Hematopoietic multipotent progenitor cell treated with erythropoietin and hydrocortisone succinate and interleukin-3 and kit ligand, for 17 days (in vitro differentiated cells): Measurements from ENCODE around the gene CENPM.
A peak's percentile ranks its signal among the peaks of the same experiment; 100 is the strongest.
"Not testable (repeated sequence)": the region's sequence is repeated elsewhere in the genome, so short reads cannot be mapped to it uniquely, and the experiment has no call there.

Experiments used
- DNase-seq: peaks from one replicate; pipeline ENCODE4 v3.0.0-alpha.2; 2015; ENCODE audit warnings: low spot score

CENPM gene

DNA sequence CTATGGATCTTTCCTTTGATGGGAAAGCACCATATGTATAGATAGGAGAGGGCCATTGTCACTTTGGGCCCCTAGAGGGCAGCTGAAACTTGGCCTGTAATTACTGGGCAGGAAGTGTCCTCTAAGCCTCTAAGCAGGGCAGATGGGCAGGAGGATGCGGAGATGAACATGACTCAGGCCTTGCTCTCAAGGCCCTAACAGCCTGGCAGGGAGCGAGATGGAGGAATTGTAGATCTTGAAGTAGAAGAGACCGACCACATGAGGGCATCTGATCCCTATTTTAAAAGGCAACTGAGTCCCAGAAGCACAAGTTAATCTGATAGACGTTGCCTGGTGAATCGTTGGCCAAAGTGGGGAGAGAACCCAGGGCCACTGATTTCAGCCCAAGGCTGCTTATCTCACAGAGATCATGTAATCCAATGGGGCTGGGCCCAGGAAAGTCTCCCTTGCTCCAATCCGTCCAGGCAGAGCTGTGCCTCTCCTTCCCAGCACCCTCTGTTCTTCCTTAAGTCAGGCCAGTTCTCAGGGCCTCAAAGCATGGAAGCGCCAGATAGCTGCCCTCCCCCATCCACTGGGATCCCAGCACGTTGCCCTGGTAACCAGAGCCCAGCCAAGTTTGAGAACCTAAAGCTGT is 19.8 kb upstream of the CENPM start:
- peak; percentile 73 for DNase-seq

DNA sequence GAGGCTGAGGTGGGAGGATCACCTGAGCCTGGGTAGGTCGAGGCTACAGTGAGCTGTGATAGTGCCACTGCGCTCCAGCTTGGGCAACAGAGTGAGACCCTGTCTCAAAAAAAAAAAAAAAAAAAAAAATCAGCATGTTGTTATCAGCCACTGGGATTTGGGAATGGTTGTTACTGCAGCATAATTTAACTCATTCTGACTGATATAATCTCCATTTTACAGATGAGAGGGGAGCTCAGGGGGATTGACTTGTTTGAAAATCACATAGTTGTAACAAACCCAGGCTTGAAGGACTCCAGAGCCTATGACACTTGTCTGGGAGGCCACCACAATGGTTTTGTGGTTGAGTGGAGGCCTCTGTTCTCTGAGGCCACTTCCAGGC is 19.3 kb upstream of the CENPM start:
- no peak for DNase-seq

DNA sequence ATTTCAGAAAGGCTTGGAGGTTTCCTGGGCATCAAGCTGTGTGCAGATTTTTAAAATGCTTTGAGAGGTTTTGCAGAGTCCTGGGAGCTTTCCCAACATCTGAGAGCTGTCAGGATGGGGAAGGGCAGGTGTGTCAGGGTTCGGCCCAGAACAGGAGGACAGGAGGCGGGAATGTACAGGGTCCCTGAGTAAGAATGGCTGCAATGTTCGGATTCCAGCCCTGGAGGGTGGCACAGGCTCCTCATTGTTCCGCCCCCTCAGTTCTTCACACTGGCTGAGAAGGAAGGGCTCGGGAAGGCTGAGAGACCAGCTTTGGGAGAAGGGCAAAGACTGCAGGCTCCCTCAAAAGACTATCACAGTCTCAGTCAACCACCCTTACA is 17.1 kb upstream of the CENPM start:
- DNase-seq = no peak

DNA sequence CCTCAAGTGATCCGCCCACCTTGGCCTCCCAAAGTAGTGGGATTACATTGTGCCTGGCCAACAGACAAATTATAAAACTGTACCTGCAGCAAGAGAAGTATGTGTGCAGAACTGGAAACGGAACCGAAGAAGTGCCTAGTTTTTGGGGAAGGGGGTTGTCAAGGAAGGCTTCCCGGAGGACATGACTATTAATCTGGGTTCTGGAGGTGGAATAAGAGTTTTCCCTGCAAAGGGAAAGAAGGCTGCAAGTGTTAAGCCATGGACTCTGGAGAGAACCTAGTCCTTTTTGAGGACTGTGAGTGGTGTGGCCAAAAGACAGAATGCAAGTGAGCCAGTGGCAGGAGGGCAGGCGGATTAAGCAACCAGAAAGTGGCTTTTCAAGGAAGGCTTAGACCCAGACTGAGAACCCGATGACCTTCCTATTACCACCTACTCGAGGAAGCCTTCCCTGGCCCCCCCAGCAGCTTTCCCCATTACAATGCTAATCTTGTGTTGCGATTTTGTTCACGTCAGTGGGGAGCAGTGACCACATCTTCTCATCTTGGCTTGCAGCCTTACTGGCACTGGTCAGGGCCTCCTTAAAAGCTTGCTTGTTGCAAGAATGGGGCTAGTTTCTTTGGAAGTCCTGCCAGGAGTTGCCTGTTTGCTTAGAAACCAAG is 16.6 kb upstream of the CENPM start:
- DNase-seq = no peak

DNA sequence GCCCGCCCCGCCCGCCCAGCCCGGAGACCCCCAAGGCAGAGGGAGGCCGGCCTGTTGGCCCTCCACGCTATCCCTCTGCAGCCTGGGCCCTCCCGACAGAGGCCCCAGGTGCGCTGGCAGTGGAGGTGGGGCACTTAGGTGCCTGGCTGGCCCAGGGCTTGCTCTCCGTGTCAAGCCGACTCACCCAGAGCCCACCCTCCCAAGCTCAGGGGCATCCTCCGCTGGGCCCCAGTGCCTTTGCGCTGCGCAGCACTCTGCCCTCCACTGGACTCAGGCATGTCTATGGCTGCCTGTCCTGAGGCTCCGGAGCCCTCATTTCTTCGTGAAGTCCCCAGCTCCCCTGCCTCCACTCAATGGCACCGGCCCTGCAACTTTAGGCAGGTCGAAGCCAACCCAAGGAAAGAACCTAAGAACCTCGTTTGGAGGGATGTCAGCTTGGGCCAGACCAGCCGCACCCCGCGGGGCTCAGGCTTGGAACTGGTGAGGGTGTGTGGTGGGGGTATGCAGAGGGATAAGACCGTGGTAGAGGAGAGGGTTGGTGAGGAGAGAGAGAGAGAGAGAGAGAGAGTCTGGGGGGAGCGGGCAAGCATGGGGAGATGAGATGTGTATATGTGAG is 11.1 kb upstream of the CENPM start:
- no peak for DNase-seq

DNA sequence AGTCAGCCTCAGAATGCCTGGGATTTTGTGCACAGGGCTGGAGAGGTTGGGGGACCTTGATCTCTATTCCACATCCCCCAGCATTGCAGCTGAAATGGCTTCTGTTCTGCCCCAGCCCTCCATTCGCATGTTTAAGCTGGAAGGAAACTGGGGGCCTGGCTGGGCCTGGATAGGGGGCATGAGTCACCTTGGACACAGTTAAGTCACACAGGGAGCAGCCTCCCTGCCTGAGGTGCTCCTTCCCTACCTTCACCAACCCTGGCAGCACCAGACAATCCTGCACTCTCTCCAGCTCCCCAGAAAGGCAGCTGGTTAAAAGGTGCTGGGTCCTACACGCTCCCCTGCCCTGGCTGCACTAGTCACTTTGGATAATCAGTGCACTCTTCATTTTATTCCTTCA is 5.8 kb upstream of the CENPM start:
- no peak for DNase-seq

DNA sequence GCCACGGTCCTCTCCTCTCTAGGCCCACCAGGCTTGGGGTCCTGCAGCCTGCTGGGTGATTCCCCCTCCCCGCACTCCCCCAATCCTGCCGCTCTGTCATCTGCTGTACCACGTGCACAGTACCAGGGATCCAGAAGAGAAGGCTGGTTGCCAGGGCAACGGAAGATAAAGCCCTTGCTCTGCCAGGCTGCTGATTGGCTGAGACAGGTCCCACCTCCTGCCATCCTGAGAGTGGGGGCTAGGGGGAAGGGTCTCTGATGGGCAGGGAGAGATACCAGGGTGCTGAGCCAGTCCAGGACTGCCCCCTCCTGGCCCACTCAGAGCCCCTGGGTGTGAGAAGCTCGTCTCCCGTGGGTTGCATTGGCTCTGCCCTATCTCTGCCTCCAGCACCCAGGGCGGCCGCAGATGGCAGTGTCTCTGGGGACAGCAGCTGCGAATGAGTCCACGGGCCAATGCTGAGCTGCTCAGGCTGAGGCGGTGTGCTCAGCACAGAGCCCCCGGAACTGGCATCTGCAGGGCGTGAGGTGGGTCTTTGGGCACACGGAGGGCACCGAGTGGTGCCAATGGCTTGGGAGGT is 5.0 kb upstream of the CENPM start, which contains the start of gene SMIM45:
SMIM45 (plus strand) TSS at position 253 of the 577 bp plus-strand sequence.
- no peak for DNase-seq

DNA sequence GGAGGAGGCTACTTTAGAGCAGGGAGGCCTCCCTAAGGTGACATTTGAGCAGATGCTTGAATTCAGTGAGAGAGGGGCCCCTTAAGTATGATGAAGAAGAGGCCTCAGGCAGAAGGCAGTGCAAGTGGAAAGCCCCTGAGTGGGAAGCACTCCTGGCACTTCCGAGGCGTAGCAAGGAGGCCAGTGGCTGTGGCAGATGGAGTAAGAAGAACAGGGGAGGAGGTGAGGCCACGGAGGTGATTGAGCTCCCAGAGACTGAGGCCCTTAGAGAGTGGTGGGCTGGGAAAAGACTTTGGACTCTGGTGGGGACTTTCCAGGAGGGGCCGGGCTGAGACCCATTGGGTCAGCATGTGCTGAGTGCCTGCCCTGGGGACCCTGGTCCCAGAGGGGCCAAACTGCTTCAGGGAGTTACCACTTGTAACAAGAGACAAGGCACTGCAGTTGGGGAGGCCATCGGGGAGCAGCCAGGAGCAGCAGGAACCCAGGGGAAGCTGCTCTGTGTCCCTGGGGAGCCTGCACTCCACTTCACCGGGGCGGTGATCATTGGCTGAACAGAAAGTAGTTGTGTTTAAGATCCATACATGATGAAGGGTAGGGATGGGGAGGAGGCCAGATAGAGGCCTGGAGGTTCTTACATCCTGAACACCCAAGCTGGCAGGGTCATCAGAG is 2.5 kb upstream of the CENPM start:
- no peak for DNase-seq

DNA sequence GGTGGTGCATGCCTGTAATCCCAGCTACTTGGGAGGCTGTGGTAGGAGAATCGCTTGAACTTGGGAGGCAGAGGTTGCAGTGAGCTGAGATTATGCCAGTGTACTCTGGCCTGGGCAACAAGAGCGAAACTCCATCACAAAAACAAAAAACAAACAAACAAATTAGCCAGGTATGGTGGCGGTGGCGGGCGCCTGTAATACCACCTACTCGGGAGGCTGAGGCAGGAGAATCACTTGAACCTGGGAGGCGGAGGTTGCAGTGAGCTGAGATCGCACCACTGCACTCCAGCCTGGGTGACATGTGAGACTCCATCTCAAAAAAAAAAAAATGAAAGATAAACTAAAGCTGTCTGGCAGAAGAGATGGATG is 2.0 kb upstream of the CENPM start:
- not testable (repeated sequence) for DNase-seq

DNA sequence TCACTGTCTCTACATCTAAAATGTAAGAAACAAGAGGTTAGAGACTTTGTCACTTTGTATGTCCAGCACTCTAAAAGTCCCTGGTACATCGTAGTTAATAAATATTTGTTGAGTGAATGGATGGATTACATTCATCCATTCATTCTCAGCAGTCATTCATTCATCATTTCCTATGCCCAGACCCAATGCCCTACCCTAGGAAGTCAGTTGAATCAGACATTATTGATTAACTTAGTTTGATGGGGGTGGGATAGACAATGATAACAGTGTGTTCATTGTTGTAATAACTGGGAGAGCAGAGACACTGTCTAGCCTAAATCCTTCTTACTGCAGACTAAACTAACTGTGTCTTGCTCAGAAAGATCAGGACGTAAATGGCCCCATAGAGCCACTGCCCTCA is 1.2 kb upstream of the CENPM start:
- no peak for DNase-seq

DNA sequence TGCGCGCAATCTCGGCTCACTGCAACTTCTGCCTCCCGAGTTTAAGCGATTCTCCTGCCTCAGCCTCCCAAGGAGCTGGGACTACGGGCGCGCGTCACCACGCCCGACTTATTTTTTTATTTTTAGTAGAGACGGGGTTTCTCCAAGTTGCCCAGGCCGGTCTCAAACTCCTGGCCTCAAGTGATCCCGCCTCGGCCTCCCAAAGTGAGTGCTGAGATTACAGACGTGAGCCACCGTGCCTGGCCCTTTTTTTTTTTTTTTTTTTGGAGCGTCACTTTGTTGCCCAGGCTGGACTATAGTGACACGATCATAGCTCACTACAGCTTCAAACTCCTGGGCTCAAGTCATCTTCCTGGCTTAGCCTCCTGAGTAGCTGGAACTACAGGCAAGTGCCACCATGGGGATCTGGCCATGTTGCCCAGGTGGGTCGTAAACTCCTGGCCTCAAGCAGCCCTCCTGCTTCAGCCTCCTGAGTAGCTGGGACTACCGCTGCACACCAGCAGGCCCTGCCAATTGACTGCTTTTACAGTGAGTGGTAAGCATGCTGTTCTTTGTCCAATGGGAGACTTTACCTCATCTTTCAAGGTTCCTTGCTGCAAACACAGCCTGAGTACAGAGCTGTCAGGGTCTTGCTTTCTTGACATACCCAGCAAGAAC is 600 bp upstream of the CENPM start:
- DNase-seq = no peak

DNA sequence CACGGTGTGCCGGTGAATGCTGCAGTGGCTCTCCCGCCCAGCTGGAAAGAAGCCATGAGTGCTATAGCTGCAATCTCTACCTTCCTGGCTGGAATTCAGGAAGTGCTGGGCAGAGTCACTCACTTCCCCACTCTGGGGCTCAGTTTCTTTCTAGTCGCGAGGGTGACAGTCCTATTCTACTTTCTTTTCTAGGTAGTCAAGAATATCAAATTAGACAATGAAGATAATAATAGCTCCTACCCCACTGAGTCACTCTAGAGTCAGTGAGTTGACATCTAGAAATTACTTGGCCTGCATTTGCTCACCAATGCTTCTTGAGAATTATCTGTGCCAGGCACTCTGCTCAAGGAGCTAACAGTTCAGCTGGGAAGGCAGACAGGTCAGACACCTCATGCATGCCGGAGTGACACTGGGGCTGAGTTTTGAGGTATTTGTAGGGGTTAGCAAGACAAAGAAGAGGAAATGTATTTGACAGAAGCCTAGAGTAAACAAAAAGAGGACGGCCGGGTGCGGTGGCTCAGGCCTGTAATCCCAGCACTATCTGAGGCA is 3.2 kb downstream of the CENPM start:
- DNase-seq = no peak

DNA sequence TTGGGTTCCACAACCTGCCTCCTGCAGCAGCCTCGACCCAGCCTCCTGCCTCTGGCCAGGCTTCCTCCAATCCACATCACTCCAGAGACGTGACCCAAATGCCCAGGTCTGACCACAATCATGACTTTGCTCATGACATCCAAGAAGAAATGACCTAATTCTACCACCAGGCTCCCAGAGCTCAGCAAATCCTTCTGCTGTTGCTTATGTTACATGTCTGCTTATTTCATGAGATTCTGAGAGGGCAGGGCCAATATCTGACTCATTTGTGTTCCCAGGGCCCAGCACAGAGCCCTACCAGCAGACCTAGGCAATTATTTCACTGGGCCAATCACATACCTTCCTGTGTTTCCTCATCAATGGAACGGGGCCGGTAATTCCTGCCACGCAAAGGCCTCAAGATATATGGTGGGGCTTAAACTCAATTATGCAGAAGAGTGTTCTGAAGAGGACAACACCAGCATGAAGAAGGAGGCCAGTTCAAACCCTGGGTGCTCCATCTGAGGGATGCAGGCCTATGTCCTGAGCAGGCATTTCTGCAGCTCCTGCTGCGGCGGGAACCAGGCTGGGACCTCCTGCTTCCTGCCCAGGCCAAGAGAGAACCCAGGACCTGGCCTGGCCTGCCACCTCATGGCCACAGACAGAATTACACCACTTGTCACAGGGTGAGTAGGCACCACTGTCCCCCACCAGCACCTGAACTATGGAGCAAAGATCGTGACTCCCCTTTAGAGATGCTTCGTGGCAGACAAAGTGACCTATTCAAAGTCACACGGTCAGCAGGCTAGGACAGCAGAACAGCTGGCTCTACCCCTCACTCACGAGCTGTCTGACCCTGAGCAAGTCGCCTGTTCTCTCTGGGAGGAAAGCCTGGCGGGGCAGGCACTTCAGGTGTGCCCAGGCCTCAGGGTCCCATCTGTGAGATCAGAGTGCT is 5.9 kb downstream of the CENPM start:
- peak; percentile 81 for DNase-seq

DNA sequence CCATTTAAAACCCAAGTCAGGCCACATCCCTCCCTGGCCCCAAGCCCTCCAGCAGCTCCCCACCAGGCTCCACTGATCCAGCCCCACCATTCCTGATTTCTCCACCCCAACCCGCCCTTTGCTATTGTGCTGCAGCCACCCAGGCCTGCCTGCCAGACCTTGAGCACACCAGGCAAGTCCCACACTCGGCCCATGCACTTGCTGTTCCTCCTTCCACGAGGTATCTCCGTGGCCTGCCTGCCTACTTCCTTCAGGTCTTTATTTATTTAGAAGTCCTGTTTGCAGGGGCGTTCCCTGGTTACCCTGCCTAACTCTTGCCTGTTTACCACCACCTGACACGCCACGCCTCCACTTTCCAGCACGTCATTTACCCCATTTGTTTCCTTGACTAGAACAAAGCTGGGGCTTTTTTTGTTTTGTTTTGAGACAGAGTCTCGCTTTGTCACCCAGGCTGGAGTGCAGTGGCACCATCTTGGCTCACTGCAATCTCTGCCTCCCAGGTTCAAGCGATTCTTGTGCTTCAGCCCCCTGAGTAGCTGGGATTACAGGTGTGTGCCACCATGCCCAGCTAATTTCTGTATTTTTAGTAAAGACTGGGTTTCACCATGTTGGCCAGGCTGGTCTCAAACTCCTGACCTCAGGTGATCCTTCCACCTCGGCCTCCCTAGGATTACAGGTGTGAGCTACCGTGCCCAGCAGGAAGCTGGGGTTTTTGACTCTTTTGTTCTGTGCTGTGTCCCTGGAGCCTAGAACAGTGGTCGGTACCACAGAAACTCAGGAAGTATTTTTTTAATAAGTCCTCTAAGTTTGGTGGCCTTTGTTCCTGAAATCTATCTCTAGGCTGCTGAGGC is 6.7 kb downstream of the CENPM start:
- DNase-seq = no peak

DNA sequence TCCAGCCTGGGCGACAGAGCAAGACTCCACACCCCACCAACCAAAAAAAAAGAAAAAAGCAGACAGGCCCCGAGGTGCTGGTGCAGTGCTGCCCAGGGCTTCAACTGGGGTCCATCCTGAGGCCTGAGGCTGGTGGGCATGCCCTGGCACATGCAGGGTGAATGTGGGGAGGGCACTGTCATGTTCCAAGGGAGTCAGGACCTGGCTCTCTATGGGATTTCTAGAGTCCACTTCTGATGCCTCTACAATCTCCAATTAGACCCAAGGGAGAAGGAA is 10.1 kb downstream of the CENPM start:
- no peak for DNase-seq

DNA sequence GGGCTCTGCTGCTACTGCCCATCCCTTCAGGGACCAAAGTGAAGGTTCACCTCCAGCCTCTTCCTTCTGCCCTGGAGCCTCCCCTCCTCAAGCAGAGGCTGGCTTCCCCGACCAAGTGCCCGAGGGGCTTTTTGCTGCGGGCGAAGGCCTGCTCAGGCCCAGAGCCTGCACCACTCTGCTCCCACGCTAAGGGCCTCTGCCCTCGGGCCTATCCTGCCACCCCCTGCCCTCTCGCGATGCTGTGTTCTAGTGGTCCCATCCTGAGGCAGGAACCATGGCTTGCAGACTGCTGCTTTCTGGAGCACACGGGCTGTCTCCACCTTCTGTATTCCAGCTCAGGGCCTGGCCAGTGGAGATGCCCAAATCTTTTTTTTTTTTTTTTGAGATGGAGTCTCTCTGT is 11.4 kb downstream of the CENPM start:
- no peak for DNase-seq

DNA sequence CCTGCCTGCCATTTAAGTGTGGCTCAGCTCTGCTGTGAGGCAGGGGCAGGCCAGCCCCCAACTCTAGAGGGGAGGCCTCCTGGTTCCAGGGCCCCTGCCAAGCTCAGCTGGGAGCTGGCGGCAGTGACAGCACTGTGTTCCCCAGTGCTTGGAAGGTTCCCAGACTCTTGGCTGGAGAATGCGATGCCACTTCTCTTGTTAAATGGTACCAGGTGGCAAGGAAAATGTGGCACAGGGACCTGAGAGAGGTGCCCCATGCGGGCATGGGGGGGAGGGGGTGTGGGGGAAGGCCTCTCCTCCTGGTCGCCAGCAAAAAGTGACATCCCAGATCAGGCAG is 12.0 kb downstream of the CENPM start:
- no peak for DNase-seq

DNA sequence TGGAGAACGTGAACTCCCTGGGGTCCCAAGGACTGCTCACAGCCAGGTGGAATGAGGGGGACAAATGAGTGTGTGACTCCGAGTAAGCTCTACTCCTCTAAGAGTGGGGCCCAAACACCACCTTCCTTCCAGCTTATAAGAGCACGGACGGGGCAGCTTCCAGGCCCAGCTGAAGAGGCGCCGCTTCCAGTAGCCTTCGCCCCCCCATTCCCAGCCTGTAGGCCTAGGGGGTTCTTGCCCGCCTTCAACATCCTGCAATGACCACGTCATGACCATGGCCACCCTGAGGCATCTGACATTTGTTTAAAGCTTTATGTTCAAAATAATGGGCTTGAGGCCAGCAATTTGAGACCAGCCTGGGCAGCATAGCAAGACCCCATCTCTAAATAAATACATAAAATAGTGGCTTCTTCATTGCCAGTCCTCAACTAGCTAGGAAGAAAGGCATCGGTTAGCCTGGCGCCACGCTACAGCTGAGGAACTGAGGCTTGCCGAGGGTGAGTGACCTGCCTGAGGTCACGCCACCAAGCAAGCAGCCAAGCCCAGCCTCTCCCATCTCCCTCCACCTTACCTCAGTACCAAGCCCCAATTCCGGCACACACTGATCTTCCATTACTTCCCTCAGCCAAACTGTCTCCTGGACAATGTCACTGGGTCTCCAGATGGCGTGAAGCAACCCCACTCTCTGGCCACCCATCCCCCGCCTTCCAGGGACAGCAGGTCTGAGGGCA is 12.5 kb downstream of the CENPM start:
- no peak for DNase-seq

DNA sequence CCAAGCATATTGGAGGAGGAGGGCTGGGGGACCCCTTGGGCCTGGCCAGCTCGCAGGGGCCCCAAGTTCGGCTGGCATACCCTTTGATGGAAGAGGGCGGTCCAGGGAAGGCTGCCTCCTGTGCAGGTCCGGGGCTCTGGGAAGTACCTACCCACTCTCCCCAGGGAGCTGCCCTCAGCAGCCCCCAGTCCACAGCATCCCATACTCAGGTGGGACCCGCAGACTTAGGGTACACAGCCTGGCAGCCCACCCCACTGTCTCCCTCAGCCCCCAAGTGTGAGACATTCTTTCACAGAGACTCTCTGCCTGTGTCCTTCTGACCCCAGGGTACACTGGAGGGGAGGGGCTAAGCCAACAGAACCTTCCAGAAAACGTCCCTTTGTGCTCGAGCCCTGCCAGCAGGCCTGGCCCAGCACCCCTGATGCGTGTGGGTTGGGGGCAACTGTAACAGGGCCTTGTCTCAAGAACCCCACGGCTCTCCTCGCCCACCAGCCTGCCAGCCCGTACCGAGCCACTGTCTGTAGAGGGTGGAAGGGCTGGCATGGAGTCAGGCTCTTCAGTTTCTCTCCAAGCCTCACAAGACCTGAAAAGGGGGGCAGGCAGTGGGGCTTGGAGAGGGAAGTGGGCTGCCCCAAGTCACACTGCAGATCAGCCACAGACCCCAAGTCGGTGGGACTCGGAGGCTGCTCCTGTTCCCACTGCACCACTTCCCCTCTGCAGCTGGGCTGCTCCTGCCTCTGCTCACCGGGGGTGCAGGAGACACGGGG is 13.4 kb downstream of the CENPM start:
- no peak for DNase-seq
